ENCODE results near the gene ZSWIM5.
A peak's percentile ranks its signal among the peaks of the same experiment; 100 is the strongest.
"Not testable (repeated sequence)": the region's sequence is repeated elsewhere in the genome, so short reads cannot be mapped to it uniquely, and the experiment has no call there.

The ZSWIM5 gene

GRCh38 chr1:45200906-45201500 lies 5.4 kb downstream of the ZSWIM5 start:
- DNase-seq, result no peak

DNA sequence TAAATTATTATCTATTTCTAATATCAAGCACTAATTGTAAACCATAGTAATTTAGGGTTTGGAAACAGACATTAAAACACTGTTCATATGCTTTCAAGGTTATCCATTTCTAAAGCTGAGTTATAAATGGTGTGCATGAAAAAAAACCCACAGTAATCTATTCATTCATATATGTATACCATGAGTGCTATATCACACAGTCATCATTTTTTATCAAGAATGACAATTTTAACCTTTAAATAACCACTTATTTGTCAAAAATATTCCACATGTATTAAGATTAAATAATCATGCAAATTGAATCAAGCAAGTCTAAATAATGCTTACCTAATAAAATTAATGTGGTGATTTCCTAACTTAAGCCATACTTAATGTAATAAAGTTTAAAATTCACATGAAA lies 6.0 kb downstream of the ZSWIM5 start:
- no peak for DNase-seq

DNA sequence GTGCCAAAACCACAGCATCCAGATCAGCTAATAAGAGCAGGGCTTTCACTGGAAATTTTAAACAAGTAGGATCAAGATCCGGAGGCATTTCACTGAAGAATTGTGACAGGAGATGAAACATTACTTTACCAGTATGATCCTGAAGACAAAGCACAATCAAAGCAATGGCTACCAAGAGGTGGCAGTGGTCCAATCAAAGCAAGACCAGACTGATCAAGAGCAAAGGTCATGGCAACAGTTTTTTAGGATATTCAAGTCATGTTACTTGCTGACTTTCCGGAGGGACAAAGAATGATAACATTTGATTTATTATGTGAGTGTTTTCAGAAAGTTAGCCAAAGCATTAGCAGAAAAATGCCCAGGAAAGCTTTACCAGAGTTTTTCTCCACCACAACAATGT lies 8.2 kb downstream of the ZSWIM5 start:
- no peak for DNase-seq

DNA sequence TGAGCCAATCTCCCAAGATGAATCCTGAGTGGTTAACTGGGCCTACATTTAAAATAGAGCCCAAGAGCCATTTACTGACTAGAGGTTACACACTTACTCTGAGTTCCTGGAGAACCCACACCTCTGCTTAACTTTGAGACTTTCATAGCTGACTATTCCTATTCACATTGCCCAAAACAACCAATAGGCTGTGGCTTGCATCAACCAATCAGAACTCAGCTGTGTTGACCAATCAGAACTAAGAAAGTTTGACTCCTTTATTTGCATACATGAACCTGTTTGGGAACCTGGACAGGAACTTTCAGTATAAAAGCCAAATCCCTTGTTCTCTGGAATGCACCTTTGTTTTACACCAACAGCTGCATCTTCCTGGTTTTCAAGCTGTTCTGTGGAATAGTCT lies 9.5 kb downstream of the ZSWIM5 start:
- DNase-seq, result no peak

- no peak for DNase-seq
Measured at GRCh38 chr1:45191418-45191783, 15.0 kb downstream of the ZSWIM5 start.

- DNase-seq, result no peak
Measured at GRCh38 chr1:45187725-45188124, 18.7 kb downstream of the ZSWIM5 start.

DNA sequence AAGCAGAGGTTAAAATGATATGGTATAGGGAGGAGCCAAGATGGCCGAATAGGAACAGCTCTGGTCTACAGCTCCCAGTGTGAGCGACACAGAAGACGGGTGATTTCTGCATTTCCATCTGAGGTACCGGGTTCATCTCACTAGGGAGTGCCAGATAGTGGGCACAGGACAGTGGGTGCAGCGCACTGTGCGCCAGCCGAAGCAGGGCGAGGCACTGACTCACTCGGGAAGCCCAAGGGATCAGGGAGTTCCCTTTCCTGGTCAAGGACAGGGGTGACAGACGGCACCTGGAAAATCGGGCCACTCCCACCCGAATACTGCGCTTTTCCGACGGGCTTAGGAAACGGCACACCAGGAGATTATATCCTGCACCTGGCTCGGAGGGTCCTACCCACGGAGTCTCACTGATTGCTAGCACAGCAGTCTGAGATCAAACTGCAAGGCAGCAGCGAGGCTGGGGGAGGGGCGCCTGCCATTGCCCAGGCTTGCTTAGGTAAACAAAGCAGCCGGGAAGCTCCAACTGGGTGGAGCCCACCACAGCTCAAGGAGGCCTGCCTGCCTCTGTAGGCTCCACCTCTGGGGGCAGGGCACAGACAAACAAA lies 26.4 kb downstream of the ZSWIM5 start:
- not testable (repeated sequence) for DNase-seq

DNA sequence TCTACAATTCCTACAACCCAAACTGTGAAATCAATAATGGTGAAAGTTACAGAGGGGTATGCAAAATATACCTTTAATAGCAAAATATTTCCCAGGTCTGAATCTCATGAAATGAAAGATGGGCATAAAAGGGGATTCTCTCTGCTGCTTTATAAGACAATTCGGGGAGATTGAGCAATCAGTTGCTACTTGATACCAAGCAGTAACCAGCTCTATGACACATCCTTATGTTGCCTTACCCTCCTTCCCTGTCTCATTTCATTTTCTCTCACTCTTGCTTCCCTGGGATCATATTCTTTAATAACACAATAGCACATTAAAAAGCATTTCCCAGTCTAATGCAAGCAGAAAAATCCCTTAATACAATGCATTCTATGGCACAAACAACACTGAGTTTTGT lies 29.0 kb downstream of the ZSWIM5 start:
- DNase-seq, result no peak

DNA sequence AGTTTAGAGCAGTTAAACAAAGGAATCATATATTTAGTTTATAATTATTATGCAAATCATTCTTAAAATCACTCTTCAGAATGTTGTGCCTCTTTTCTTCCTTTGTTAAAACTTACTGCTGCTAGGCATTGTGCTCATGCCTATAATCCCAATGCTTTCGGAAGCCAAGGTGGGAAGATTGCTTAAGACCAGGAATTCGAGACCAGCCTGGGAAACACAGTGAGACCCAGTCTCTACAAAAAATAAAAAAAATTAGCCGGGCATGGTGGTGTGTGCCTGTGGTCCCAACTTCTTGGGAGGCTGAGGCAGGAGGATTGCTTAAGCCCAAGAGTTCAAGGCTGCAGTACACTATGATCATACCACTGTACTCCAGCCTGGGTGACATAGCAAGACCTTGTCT lies 33.6 kb downstream of the ZSWIM5 start:
- DNase-seq, result no peak

- DNase-seq, result no peak
Measured at GRCh38 chr1:45172005-45172404, 34.4 kb downstream of the ZSWIM5 start.

DNA sequence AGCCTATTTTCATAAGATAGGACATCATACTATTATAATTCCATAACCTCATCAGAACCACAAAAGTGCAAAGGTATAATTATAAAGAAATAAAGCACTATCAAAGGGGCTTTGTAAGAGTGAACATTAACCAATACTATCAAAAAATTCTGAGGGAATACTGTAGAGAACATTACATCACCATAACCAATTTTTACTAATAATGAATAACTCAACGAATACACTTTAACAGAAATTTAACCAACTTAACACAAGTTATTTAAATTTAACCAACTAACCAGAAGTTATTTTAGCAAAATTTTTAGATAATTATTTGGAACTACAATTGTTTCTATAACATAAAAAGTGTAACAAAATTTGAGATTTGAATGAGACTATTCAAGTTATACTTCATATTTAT lies 34.8 kb downstream of the ZSWIM5 start:
- no peak for DNase-seq

- DNase-seq, result no peak
Measured at GRCh38 chr1:45170151-45170742, 36.2 kb downstream of the ZSWIM5 start.

DNA sequence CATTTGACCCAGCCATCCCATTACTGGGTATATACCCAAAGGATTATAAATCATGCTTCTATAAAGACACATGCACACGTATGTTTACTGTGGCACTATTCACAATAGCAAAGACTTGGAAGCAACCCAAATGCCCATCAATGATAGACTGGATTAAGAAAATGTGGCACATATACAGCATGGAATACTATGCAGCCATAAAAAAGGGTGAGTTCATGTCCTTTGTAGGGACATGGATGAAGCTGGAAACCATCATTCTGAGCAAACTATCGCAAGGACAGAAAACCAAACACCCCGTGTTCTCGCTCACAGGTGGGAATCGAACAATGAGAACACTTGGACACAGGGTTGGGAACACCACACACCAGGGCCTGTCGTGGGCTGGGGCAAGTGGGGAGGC lies 38.5 kb downstream of the ZSWIM5 start:
- not testable (repeated sequence) for DNase-seq

DNA sequence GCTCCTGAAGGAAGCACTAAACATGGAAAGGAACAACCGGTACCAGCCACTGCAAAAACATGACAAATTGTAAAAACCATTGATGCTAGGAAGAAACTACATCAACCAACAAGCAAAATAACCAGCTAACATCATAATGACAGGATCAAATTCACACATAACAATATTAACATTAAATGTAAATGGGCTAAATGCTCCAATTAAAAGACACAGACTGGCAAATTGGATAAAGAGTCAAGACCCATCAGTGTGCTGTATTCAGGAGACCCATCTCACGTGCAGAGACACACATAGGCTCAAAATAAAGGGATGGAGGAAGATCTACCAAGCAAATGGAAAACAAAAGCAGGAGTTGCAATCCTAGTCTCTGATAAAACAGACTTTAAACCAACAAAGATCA lies 42.1 kb downstream of the ZSWIM5 start:
- DNase-seq, result not testable (repeated sequence)

DNA sequence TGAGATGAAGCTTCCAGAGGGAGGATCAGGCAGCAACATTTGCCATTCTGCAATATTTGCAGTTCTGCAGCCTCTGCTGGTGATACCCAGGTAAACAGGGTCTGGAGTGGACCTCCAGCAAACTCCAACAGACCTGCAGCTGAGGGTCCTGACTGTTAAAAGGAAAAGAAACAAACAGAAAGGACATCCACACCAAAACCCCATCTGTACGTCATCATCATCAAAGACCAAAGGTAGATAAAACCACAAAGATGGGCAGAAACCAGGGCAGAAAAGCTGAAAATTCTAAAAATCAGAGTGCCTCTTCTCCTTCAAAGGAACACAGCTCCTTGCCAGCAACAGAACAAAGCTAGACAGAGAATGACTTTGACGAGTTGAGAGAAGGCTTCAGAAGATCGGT lies 43.3 kb downstream of the ZSWIM5 start:
- DNase-seq, result not testable (repeated sequence)

DNA sequence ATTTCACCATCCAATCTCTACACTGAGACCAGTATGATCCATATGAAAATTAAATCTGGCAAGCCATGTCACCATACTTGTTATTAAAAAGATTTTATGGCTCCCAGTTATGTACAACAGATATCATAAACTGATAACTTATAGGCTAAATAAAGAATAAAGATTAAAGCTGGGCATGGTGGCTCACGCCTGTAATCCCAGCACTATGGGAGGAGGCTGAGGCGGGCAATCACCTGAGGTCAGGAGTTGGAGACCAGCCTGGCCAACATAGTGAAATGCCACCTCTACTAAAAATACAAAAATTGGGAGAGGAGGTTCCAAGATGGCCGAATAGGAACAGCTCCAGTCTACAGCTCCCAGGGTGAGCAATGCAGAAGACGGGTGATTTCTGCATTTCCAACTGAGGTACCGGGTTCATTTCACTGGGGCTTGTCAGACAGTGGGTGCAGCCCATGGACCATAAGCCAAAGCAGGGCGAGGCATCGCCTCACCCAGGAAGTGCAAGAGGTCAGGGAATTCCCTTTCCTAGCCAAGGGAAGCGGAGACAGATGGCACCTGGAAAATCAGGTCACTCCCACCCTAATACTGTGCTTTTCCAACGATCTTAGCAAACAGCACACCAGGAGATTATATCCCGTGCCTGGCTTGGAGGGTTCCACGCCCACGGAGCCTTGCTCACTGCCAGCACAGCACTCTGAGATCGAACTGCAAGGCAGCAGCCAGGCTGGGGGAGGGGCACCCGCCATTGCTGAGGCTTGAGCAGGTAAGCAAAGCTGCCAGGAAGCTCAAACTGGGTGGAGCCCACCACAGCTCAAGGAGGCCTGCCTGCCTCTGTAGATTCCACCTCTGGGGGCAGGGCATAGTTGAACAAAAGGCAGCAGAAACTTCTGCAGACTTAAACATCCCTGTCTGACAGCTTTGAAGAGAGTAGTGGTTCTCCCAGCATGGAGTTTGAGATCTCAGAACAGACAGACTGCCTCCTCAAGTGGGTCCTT lies 44.1 kb downstream of the ZSWIM5 start:
- peak; percentile 37 for DNase-seq

GRCh38 chr1:45155957-45156356 lies 50.4 kb downstream of the ZSWIM5 start:
- no peak for DNase-seq

DNA sequence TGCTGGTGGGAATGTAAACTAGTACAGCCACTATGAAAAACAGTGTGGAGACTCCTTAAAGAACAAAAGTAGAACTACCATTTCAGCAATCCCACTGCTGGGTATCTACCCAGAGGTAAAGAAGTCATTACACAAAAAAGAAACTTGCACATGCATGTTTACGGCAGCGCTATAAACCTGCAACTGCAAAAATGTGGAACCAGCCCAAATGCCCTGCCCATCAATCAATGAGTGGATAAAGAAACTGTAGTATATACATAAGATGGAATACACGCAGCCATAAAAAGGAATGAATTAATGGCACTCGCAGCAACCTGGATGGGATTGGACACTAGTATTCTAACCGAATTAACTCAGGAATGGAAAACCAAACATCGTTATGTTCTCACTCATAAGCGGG lies 51.0 kb downstream of the ZSWIM5 start:
- no peak for DNase-seq

DNA sequence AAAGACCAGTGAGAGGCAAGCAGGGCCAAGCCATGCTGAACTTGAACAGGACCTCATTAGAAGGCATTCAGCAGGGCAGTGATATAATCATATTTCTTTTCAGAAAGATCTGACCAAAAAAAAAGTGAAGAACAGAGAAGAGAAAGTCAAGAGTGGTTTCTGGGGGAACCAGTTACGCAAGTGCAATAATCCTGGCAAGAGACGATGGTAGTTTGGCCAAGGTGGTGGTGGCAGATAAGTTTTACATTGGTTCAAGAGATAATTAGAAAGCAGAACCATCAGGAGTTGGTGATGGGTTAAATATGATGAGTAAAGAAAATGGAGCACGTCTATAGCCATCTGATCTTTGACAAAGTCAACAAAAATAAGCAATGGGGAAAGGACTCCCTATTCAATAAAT lies 54.3 kb downstream of the ZSWIM5 start:
- DNase-seq, result no peak

- no peak for DNase-seq
Measured at GRCh38 chr1:45148209-45148825, 58.1 kb downstream of the ZSWIM5 start.

DNA sequence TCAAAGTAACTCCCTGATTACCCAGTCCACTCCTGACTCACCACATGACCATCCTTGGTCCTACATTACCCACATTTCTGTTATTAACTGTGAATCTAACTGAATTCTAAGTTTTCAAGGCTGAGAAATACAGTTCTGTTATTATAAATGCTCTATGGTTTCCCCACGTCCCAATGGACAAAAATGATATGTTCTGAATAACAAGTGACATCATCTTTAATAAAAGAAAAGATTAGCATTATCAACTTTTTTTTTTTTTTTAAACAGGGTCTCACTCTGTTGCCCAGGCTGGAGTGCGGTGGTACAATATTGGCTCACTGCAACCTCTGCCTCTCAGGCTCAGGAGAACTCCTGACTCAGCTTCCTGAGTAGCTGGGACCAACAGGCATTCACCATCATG lies 59.6 kb downstream of the ZSWIM5 start:
- no peak for DNase-seq

DNA sequence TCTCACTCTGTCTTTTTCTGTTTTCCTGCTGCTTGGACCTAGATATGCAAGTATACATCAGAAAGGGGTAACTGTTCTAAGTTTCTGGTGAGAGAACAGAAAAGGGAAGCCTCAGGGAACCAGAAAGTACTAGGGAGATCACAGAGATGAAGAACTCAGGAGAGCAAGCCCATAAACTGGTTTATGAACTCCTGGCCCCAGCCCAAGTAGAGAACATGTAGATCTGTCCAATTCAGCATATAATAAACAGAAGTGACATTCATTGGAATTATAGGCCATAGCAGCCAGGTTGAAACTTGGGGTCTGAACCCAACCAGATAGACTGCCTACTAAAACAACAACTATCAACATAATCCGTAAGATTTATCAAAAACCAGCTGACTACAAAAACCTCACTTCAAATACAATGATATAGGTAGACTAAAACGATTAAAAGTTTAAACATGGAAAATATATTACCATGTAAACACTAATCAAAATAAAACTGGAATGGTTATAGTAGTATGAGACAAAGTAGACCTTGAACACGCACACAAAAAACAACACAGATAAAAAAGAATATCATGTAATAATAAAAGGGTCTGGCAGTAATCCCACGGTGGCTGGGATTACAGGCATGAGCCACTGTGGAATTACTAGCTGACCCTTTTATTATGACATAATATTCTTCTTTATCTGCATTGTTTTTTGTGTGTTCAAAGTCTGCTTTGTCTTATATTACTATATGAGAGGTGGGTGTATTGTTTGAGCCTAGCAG lies 65.0 kb downstream of the ZSWIM5 start:
- no peak for DNase-seq

All from CD4-positive, alpha-beta T cell treated with Interleukin-6 for 4 hours (primary cell).